HCT116 (cell line): Measurements from ENCODE around the gene RNF34. TPM values are rescaled to one million over a fixed set of nuclear protein-coding genes. Genes with fewer than 3 reads are reported as not detected.

Experiments used
- ATAC-seq: fragments of 200-7000 bp; cut with Tn5 transposase; 2 replicates; pipeline ENCODE4 v1.9.1; 2020; ENCODE audit warnings: mild to moderate bottlenecking, moderate library complexity
- BruUV-seq: library from RNA; stranded (reverse); fragments of 400-500 nt; replicated peaks from 2 replicates; lab custom pipeline; 2021; lab: Mats Ljungman, UMichigan
- CTCF ChIA-PET: fragments of 300-600 bp; sonication (Branson Sonifier 250); formaldehyde crosslinking; loops from one replicate; lab custom pipeline; 2021; ENCODE audit warnings: antibody characterized with exemption; lab: Charles Lee
- POLR2A ChIA-PET: fragments of 300-600, 350-600 bp; sonication (Branson Sonifier 250); formaldehyde crosslinking; loops from one replicate; lab custom pipeline; 2021; ENCODE audit warnings: antibody characterized with exemption; lab: Charles Lee
- RAD21 ChIA-PET, 2 experiments: fragments of 300-600 bp; sonication (Branson Sonifier 250); formaldehyde crosslinking; loops; one replicate each; lab custom pipeline; 2023; ENCODE audit warnings: low total read pairs in 2 of 2; ENCODE audit not compliant: uncharacterized antibody in 2 of 2, unreplicated experiment in 2 of 2, low non-redundant PET in 1 of 2; lab: Charles Lee
- DNase-seq: peaks from one replicate; pipeline ENCODE4 v3.0.0-alpha.2; 2010; ENCODE audit warnings: low read depth, low spot score
- H2AFZ ChIP-seq: fragments of 200-600 bp; shearing (Covaris generic), sonication (generic); 2 replicates; pipeline ENCODE4 v1.6.1; 2017; ENCODE audit warnings: low read depth, mixed run types, mixed read lengths, antibody characterized with exemption, low read length; ENCODE audit not compliant: poor library complexity, severe bottlenecking
- H3K27ac ChIP-seq: 2 replicates; pipeline ENCODE4 v1.5.1; 2012; ENCODE audit warnings: low read depth, low read length
- H3K27me3 ChIP-seq: fragments of 200-600 bp; sonication (generic); 2 replicates; pipeline ENCODE4 v1.6.1; 2016; ENCODE audit warnings: mixed run types, low read length, mixed read lengths; ENCODE audit not compliant: insufficient read depth
- H3K36me3 ChIP-seq, 2 experiments: fragments of 200-500 bp in 1 of 2; fragments of 200-600 bp in 1 of 2; sonication (Bioruptor generic) in 1 of 2; sonication (generic) in 1 of 2; 2 replicates each; pipeline versions ENCODE4 v1.5.1 to v1.6.1; 2014 to 2016; ENCODE audit warnings: low read length in 2 of 2, inconsistent platforms in 1 of 2, mixed read lengths in 1 of 2, mixed run types in 1 of 2; ENCODE audit not compliant: insufficient read depth in 2 of 2, control insufficient read depth in 1 of 2
- H3K4me1 ChIP-seq, 2 experiments: fragments of 200-600 bp in 1 of 2; sonication (generic) in 1 of 2; 2 replicates each; pipeline versions ENCODE4 v1.5.1 to v1.6.1; 2012 to 2017; ENCODE audit warnings: low read length in 2 of 2, inconsistent platforms in 1 of 2, mild to moderate bottlenecking in 1 of 2, mixed read lengths in 1 of 2, mixed run types in 1 of 2, moderate library complexity in 1 of 2; ENCODE audit not compliant: insufficient read depth in 2 of 2, control insufficient read depth in 1 of 2
- H3K4me2 ChIP-seq: fragments of 200-600 bp; sonication (generic); 2 replicates; pipeline ENCODE4 v1.6.1; 2017; ENCODE audit warnings: mixed run types, low read length, mixed read lengths
- H3K4me3 ChIP-seq, 2 experiments: fragments of 200-600 bp in 1 of 2; sonication (generic) in 1 of 2; replicated peaks in 1 of 2; 2 replicates each; pipeline ENCODE4 v1.5.1; 2011 to 2016; ENCODE audit warnings: low read length in 2 of 2, control low read depth in 1 of 2, low read depth in 1 of 2, mild to moderate bottlenecking in 1 of 2, mixed read lengths in 1 of 2, mixed run types in 1 of 2
- H3K79me2 ChIP-seq: fragments of 200-600 bp; sonication (generic); 2 replicates; pipeline ENCODE4 v1.6.1; 2017; ENCODE audit warnings: mild to moderate bottlenecking, mixed run types, low read length, moderate library complexity, mixed read lengths; ENCODE audit not compliant: insufficient read depth
- H3K9ac ChIP-seq: fragments of 200-600 bp; sonication (generic); 2 replicates; pipeline ENCODE4 v1.6.1; 2016; ENCODE audit warnings: low read length, mixed read lengths
- H3K9me2 ChIP-seq: fragments of 200-600 bp; sonication (generic), shearing (Covaris generic); 2 replicates; pipeline ENCODE4 v1.6.1; 2017; ENCODE audit warnings: mixed run types, mild to moderate bottlenecking, moderate library complexity; ENCODE audit not compliant: insufficient read depth
- H3K9me3 ChIP-seq, 2 experiments: fragments of 200-500 bp in 1 of 2; fragments of 200-600 bp in 1 of 2; sonication (Bioruptor generic) in 1 of 2; sonication (generic) in 1 of 2; 2 replicates each; pipeline ENCODE4 v1.6.1; 2014 to 2017; ENCODE audit warnings: low read length in 2 of 2, mixed read lengths in 2 of 2, inconsistent platforms in 1 of 2, low read depth in 1 of 2, mild to moderate bottlenecking in 1 of 2, mixed run types in 1 of 2, moderate library complexity in 1 of 2; ENCODE audit not compliant: control insufficient read depth in 1 of 2, insufficient read depth in 1 of 2
- H4K20me1 ChIP-seq: fragments of 200-600 bp; sonication (generic), shearing (Covaris generic); 2 replicates; pipeline ENCODE4 v1.6.1; 2017; ENCODE audit warnings: mixed run types, mild to moderate bottlenecking, moderate library complexity; ENCODE audit not compliant: insufficient read depth
- CBX3 ChIP-seq: IDR thresholded peaks from 2 replicates; pipeline ENCODE4 v1.6.1; 2012; ENCODE audit warnings: low read depth
- ELF1 ChIP-seq: IDR thresholded peaks from 2 replicates; pipeline ENCODE4 v1.6.1; 2012; ENCODE audit warnings: low read depth, borderline replicate concordance
- EZH2 ChIP-seq: fragments of 200-600 bp; sonication (generic); IDR thresholded peaks from 2 replicates; pipeline ENCODE4 v1.6.1; 2017; ENCODE audit warnings: antibody characterized with exemption, mixed run types
- EZH2phosphoT487 ChIP-seq: fragments of 200-600 bp; IDR thresholded peaks from 2 replicates; pipeline ENCODE4 v1.6.1; 2018; ENCODE audit warnings: antibody characterized with exemption, borderline replicate concordance
- FOSL1 ChIP-seq: IDR thresholded peaks from 2 replicates; pipeline ENCODE4 v1.6.1; 2012; ENCODE audit warnings: low read depth
- POLR2AphosphoS5 ChIP-seq: IDR thresholded peaks from 2 replicates; pipeline ENCODE4 v1.6.1; 2011; ENCODE audit warnings: mild to moderate bottlenecking, low read depth, low read length, moderate library complexity
- RAD21 ChIP-seq: IDR thresholded peaks from 2 replicates; pipeline ENCODE4 v1.6.1; 2012; ENCODE audit warnings: low read depth, mild to moderate bottlenecking
- SP1 ChIP-seq: IDR thresholded peaks from 2 replicates; pipeline ENCODE4 v1.6.1; 2012; ENCODE audit warnings: low read depth
- TCF7L2 ChIP-seq: IDR thresholded peaks from 2 replicates; pipeline ENCODE4 v1.7.0; 2011; ENCODE audit warnings: borderline replicate concordance, inconsistent platforms; ENCODE audit not compliant: insufficient read depth, insufficient read length; ENCODE audit errors: extremely low read depth
- YY1 ChIP-seq: IDR thresholded peaks from 2 replicates; pipeline ENCODE4 v1.6.1; 2011; ENCODE audit warnings: low read length, low read depth, moderate library complexity, mild to moderate bottlenecking; ENCODE audit not compliant: insufficient replicate concordance; ENCODE audit errors: extremely low read depth
- ZBTB33 ChIP-seq: IDR thresholded peaks from 2 replicates; pipeline ENCODE4 v1.6.1; 2011; ENCODE audit warnings: mild to moderate bottlenecking, low read length, moderate library complexity; ENCODE audit not compliant: insufficient replicate concordance; ENCODE audit errors: extremely low read depth
- ZFX ChIP-seq: fragments of 450-650 bp; IDR thresholded peaks from 2 replicates; pipeline ENCODE4 v1.6.1; 2017
- ZNF274 ChIP-seq: fragments of 200-500 bp; sonication (Bioruptor generic); IDR thresholded peaks from 2 replicates; pipeline ENCODE4 v1.6.1; 2014; ENCODE audit warnings: mild to moderate bottlenecking, low read depth, low read length, inconsistent platforms
- intact Hi-C: fragments of 100-400 bp; cut with micrococcal nuclease; formaldehyde crosslinking; loops from 2 replicates; pipeline ENCODE4 v1.10.0; 2022
- total RNA-seq: library from RNA; stranded (reverse); gene quantifications from one replicate; pipeline ENCODE4 v1.2.1, GENCODE V29; 2021; ENCODE audit not compliant: unreplicated experiment
- TF ChIP-seq, protein P1 (sequence below), 3 experiments: fragments of 200-600 bp in 1 of 3; sonication (generic) in 1 of 3; IDR thresholded peaks in 2 of 3; conservative IDR thresholded peaks in 1 of 3; 2 replicates each; pipeline ENCODE4 v1.5.1; 2012 to 2017; ENCODE audit warnings: low read depth in 2 of 3, low read length in 2 of 3, antibody characterized with exemption in 1 of 3, borderline replicate concordance in 1 of 3, control low read depth in 1 of 3, mild to moderate bottlenecking in 1 of 3, mixed read lengths in 1 of 3, mixed run types in 1 of 3, moderate library complexity in 1 of 3; ENCODE audit not compliant: insufficient read depth in 1 of 3
- TF ChIP-seq, protein P2 (sequence below): IDR thresholded peaks from 2 replicates; pipeline ENCODE4 v1.6.1; 2012

RNF34 gene
- total RNA-seq, 1 experiment from 2014 or later, result 47.8 TPM

DNA sequence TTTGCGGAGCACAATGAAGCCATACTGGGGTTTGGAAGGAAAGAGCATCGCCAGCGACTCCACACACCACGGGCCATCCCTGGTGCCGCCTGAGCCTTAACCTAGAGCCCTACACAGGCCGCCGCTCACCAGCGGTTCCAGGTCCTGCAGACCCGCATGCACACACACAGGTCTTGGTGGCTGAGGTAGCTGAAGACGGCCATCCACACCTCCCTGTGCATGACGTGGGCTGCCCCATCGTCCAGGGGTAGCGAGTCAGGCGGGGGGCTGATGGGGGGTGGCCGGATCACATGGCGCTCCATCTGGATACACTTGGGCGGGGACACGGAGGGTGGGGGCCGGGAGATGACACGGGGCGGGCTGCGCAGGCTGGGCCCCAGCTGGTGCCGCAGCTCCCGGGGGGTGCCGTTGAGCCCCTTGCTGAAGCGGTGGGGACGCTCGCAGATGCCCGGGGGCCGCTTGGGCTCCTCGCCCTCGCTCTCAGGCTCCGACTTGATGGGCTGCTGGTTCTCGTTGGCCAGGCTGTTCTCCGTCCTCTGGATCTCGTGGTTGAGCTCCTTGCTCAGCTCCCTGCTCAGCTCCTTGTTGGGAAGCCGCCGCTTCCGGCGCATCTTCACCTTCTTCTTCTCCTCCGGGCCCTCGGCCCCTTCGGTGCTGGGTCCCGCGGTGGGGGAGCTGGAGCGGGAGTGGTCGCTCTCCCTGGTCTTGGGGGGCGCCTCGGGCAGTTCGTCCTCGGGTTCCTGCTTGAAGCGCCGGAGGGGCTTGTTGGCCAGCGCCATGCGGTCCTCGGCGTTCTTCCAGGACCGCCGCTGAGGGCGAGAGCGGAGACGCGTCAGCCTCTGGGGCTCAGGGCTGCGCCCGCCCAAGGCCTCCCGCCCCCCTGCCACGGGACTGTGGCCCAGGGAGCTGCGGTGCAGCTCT, 42.4 kb downstream of the RNF34 start (continued):
- TF ChIP-seq, protein P1, sequence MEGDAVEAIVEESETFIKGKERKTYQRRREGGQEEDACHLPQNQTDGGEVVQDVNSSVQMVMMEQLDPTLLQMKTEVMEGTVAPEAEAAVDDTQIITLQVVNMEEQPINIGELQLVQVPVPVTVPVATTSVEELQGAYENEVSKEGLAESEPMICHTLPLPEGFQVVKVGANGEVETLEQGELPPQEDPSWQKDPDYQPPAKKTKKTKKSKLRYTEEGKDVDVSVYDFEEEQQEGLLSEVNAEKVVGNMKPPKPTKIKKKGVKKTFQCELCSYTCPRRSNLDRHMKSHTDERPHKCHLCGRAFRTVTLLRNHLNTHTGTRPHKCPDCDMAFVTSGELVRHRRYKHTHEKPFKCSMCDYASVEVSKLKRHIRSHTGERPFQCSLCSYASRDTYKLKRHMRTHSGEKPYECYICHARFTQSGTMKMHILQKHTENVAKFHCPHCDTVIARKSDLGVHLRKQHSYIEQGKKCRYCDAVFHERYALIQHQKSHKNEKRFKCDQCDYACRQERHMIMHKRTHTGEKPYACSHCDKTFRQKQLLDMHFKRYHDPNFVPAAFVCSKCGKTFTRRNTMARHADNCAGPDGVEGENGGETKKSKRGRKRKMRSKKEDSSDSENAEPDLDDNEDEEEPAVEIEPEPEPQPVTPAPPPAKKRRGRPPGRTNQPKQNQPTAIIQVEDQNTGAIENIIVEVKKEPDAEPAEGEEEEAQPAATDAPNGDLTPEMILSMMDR (IDR thresholded peaks at IDR 0.05 in 2 of 3, conservative IDR thresholded peaks at IDR 0.05 in 1 of 3; ENCODE audit: borderline replicate concordance in 1 of 3, insufficient read depth in 1 of 3, low read depth in 2 of 3, low read length in 2 of 3), result no peak
- TF ChIP-seq TCF7L2 (no peak), FOSL1 (no peak)

DNA sequence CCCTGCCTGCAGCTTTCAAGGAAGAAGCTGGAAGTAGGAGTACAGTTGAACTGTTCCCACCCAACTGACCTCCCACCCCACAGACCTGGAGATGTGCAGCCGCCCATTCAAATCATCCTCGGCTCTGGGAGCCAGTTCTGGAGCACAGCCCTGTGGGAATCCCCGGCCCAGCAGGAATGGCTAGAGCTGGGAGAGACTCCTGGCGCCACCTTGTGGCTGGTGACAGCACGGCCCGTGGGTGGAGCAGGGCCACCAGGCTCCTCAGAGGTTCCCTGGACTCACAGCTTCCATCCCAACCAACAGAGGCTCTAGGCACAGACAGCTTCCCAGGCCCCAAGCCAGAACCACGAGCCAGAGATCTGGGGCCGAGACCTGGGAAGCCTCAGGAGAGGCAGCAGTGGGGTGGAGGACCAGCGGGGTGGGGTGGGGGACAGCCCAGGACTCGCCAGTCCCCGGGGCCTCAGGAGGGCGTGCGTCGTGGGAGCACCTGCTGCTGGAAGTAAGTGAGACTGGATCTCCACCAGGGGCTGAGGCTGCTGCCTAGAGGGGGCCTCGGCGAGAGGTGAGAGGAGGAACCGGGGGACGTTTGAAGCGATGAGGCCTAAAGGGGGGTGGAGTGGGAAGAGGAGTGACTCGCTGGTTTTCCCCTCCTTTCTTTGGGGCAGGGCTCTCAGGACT, 43.4 kb downstream of the RNF34 start:
- H4K20me1 ChIP-seq, result no peaks in the 10 kb centered on the region
- peak; percentile 24 for DNase-seq
- intact Hi-C loops, result loop anchor here (1.0 to 5.0 kb wide), 2 partner anchors 109 to 381 kb away; no protein-coding TSS in a partner anchor
- no peaks in the 10 kb centered on the region for H3K9me3 ChIP-seq
- no peaks in the 10 kb centered on the region for H3K9me2 ChIP-seq
- H3K9ac ChIP-seq, result no peak overlapping the region
- ChIA-PET RAD21 (interaction anchor here in 1 of 2 experiments (0.6 to 0.7 kb wide), 3 partner anchors 49 to 612 kb away, joined by 3 to 4 read pairs (median 3); no protein-coding TSS in a partner anchor), CTCF (interaction anchor here (0.6 to 3.2 kb wide), 14 partner anchors 9 to 382 kb away, joined by 3 to 19 read pairs (median 4); no protein-coding TSS in a partner anchor), POLR2A (interaction anchor here (0.6 to 1.0 kb wide), 2 partner anchors 9 to 43 kb away, joined by 3 to 4 read pairs; partner anchors contain the start of gene RNF34)
- H3K4me2 ChIP-seq, result no peak overlapping the region
- H3K36me3 ChIP-seq, result peaks cover 16 to 18% of the 10 kb centered on the region in 2 experiments; a peak in 3 of 4 replicates
- no peaks in the 10 kb centered on the region for H3K27me3 ChIP-seq
- H2AFZ ChIP-seq, result no peak overlapping the region
- peak; percentile 98 for ATAC-seq
- H3K4me1 ChIP-seq, result peaks cover 0 to 3% of the 10 kb centered on the region in 2 experiments; a peak in 1 of 4 replicates
- no peak overlapping the region for H3K27ac ChIP-seq
- peaks cover 5% of the 10 kb centered on the region; the same call in 1 of the 2 replicates for H3K79me2 ChIP-seq
- no peak overlapping the region for H3K4me3 ChIP-seq
- BruUV-seq, result no TSS peak
- no peak for TF ChIP-seq POLR2AphosphoS5
- TF ChIP-seq TCF7L2, result no peak
- TF ChIP-seq EZH2, result no peak
- no peak for TF ChIP-seq ELF1
- no peak for TF ChIP-seq ZBTB33
- no peak for TF ChIP-seq CBX3
- TF ChIP-seq YY1, result no peak
- no peak for TF ChIP-seq ZNF274
- TF ChIP-seq, protein P2, sequence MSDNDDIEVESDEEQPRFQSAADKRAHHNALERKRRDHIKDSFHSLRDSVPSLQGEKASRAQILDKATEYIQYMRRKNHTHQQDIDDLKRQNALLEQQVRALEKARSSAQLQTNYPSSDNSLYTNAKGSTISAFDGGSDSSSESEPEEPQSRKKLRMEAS, result no peak
- no peak for TF ChIP-seq EZH2phosphoT487
- no peak for TF ChIP-seq FOSL1
- no peak for TF ChIP-seq SP1
- TF ChIP-seq ZFX, result no peak
- peak; percentile 84 for TF ChIP-seq RAD21
